Activated T-cell treated with anti-CD3 and anti-CD28 coated beads for 1 hour (primary cell): ENCODE data around the gene ZSWIM5.
"Not testable (repeated sequence)": the region's sequence is repeated elsewhere in the genome, so short reads cannot be mapped to it uniquely, and the experiment has no call there.

Source experiments
- DNase-seq: peaks from one replicate; pipeline ENCODE4 v3.0.0-alpha.2; 2020; ENCODE audit warnings: low read depth

The ZSWIM5 gene

GRCh38 chr1:45089711-45090110 is 116.7 kb downstream of the ZSWIM5 start:
- no peak for DNase-seq

DNA sequence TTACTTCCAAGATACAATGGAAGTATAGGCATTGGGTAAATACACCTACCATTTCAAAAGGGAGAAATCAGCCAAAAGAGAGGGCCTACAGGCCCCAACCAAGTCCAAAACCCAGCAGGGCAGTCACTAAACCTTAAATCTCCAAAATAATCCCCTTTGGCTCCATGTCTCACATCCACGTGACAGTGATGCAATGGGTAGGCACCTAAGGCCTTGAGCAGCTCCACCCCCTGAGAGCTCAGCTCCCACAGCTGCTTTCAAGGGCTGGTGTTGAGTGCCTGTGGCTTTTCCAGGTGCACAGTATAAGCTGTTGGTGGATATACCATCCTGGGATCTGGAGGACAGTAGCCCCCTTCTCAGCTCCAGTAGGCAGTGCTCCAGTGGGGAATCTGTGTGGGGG is 121.8 kb downstream of the ZSWIM5 start:
- no peak for DNase-seq

DNA sequence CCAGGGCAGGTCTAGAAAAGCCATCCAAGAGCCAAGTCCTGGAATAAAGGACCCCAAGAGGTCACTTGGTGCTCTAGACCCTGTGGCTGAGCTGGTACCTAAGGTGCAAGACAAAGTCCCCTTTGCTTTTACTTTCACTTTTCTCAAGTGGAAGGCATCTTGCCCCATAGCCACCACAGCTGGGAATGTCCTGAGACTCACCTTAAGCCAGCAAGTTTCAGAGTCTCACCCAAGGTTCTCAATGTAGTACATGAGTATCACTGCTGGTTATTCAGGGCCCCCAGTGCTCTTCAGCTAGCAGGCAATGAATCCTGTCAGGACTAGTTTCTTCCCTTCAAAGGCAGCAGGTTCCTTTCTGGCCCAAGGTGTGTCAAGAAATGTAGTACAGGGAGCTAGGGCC is 126.9 kb downstream of the ZSWIM5 start:
- DNase-seq: no peak

- not testable (repeated sequence) for DNase-seq
Observed at GRCh38 chr1:45076959-45077358, 129.4 kb downstream of the ZSWIM5 start.

DNA sequence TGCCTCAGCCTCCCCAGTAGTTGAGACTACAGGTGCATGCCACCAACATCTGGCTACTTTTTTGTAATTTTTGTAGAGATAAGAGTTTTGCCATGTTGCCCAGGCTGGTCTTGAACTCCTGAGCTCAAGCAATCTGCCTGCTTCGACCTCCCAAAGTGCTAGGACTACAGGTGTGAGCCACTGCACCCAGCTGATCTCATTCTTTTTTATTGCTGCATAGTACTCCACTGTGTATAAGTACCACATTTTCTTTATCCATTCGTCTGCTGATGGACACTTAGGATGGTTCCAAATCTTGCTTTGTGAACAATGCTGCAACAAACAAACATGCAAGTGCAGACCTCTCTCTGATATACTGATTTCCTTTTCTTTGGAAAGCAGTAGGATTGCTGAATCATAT is 134.8 kb downstream of the ZSWIM5 start:
- no peak for DNase-seq

DNA sequence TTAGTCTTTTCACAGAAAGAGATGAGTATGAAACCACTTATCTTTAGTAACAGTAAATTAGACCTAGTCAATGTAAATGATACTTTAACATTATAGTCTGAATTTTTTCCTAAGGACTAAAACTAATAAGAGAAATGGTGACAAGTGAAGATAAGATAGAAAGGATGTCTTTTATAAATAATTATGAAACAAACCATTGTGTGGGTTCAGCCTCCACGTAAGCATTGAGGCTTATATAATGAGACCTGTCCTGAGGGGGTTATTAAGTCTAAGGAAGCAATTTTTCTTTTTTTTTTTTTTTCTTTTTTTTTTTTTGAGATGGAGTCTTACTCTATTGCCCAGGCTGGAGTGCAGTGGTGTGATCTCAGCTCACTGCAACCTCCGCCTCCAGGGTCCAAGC is 138.6 kb downstream of the ZSWIM5 start:
- DNase-seq: no peak

- no peak for DNase-seq
Observed at GRCh38 chr1:45065083-45065482, 141.3 kb downstream of the ZSWIM5 start.

- DNase-seq: not testable (repeated sequence)
Observed at GRCh38 chr1:45062463-45062862, 143.9 kb downstream of the ZSWIM5 start.

- DNase-seq: no peak
Observed at GRCh38 chr1:45059829-45060228, 146.6 kb downstream of the ZSWIM5 start.

- DNase-seq: no peak
Observed at GRCh38 chr1:45057542-45057941, 148.9 kb downstream of the ZSWIM5 start.

DNA sequence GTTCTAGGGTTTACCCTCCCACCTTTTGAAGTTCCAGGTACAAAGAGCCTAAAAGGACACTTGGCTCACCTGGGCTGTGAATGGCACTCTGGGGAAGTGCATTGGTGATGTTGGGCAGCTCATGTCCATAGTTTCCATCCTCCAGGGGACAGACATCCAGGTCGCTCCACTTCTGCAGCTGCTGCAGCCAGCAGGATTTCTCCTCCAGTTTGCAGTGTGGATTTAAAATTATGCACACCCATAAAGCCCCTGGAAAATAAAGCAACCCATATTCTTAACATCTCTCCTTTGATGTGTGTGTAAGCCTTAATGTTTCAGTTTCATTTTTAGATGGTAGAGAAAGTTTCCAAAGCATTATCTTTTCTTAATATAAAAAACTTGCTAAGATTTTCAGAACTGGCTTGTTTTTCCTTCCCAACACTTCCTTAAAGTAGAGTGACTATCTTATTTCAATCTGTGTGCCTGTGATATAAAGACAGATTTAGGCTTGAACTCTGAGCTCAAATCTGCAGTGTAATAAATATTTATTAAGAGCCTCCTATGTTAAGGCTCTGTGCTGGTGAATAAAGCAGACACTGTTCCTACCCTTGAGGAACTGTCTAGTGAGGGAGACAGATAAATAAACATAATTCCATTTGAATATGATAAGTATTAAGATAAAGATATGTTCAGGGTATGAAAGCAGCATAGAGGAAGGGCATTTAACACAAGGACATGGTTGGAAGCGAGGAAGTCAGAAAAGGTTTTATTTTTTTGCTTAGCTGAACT is 155.2 kb downstream of the ZSWIM5 start:
- no peak for DNase-seq

- DNase-seq: no peak
Observed at GRCh38 chr1:45047032-45047431, 159.4 kb downstream of the ZSWIM5 start.

DNA sequence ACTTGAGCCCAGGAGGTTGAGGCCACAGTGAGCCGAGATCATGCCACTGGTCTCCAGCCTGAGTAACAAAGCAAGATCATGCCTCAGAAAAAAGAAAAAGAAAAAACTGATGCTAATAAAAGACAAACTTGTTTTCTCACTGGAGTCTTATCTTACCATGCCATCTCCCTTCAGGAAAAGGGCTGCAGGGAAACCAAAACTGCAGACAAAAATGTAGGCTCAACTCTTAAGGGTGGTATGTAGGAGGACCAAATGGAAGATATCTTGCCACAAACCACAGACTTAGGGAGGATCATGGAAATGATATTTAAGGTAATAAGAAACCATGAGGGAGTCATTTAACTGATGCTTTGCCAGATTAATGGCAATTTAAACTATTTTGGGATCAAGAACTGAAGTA is 161.5 kb downstream of the ZSWIM5 start:
- DNase-seq: no peak

GRCh38 chr1:45043094-45043493 is 163.3 kb downstream of the ZSWIM5 start:
- no peak for DNase-seq

GRCh38 chr1:45040297-45040696 is 166.1 kb downstream of the ZSWIM5 start:
- DNase-seq: no peak

GRCh38 chr1:45038661-45039364 is 167.6 kb downstream of the ZSWIM5 start:
- no peak for DNase-seq

- DNase-seq: no peak
Observed at GRCh38 chr1:45038240-45038639, 168.2 kb downstream of the ZSWIM5 start.

DNA sequence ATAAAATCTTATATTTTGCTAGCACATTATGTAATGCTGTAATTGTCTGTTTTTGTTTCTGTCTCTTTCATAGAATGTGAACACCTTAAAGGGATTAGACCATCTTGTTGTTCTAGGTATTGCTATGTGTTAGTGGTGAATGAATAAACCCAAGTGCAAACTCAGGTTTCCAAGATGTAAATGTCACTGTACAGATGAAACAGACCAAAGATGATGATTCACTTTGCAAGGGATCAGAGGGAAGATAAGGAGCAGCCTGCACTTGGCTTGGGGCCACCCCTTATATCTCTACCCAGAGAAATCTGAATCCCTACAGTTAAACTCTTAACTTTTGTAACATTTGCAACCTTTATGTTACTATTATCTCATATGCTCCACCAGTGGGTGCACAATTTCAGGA is 168.9 kb downstream of the ZSWIM5 start:
- DNase-seq: no peak

DNA sequence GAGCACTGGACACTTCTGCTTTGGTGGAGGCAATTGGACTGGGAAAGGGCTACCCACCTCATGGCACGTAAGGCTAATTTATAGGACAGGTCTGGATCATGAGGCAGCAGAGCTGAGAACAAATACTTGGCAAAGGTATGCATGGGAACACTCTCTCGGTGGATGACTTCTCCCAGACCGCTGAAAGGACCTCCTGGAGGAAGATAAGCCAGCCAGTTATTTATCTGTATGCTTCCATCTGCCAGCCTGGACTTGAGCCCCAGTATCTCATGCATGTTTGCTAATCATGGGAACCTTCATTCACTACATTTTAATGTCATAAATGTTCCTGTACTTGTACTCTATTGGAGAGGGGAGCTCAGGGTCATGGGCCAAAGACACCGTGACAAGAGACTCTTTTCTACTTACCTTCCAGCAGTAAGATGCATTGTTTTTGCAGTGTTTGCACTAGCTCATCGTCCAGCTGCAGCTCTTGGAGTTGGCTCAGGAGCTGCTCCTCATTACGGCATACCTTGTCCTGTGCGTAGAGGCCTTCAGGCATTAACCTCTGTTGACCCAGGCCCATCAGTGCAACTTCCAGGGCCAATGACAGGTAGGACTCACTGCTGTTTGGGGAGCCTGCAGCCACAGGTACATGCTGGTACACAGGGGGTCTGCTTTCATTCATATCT is 170.6 kb downstream of the ZSWIM5 start:
- no peak for DNase-seq

DNA sequence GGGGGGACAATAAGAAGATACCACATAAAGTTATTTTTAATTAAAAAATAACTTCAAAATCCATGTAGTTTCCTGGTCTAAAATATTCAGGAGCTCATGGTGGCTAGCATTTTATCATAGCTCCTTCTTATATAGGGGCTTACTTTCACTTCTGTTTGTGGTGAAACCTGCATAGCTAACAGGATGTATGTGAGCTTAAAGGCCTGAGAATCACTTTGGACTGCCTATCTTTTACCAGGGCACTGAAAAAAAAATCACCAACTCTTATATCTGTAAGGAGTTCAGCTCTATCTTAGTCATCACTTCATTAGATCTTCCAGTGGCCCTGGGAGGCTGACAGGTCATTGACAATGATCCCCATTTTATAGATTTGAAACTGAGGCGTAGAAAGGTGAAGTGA is 173.0 kb downstream of the ZSWIM5 start:
- DNase-seq: no peak

GRCh38 chr1:45032837-45033236 is 173.6 kb downstream of the ZSWIM5 start:
- DNase-seq: no peak

- DNase-seq: no peak
Observed at GRCh38 chr1:45026446-45026845, 180.0 kb downstream of the ZSWIM5 start.

DNA sequence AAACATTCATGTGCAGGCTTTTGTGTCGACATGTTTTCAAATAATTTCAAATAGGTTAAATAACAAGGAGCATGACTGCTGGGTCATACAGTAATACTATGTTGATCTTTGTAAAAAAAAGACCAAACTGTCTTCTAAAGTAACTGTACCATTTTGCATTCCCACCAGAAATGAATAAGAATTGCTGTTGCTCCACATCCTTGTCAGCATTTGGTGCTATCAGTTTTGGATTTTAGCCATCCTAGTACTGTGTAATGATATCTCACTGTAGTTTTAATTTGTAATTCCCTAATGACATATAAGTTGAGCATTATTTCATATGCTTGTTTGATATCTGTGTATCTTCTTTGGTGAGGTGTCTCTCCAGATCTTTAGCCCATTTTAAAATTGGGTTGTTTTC is 182.7 kb downstream of the ZSWIM5 start:
- no peak for DNase-seq
